Uterus (tissue), 2 donors: ENCODE data around the gene MCTP1.

ENCODE experiments used
- POLR2A ChIP-seq, 2 donors: fragments of 450-650 bp; IDR thresholded peaks; one replicate each; pipeline ENCODE4 v1.6.1; 2016; ENCODE audit warnings: antibody characterized with exemption in 2 of 2, mild to moderate bottlenecking in 1 of 2, moderate library complexity in 1 of 2
- TF ChIP-seq, protein P1 (sequence below), 4 experiments: fragments of 200-600 bp in 2 of 4; fragments of 450-650 bp in 2 of 4; sonication (generic) in 2 of 4; IDR thresholded peaks; one replicate each; pipeline ENCODE4 v1.5.1; 2016 to 2019; ENCODE audit warnings: antibody characterized with exemption in 4 of 4, mild to moderate bottlenecking in 2 of 4, moderate library complexity in 1 of 4

DNA sequence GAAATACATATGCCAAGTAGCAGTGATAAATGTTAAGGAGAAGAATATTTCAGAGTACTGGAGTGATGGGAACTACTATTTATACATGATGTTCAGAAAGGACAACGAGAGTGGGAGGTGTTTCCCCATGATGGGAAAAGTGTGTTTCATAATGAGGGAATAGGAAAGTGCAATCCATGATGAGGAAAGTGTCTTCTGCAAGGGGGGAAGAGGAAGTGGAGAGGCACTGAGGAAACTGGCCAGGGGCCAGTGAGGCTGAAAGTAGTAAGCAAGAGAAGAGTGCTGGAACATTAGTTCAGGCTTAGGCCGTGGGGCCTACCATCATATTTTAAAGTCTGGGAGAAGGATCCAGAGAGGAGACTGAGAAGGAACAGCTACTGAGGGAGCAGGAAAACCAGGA, 339.2 kb downstream of the MCTP1 start:
- TF ChIP-seq, protein P1, sequence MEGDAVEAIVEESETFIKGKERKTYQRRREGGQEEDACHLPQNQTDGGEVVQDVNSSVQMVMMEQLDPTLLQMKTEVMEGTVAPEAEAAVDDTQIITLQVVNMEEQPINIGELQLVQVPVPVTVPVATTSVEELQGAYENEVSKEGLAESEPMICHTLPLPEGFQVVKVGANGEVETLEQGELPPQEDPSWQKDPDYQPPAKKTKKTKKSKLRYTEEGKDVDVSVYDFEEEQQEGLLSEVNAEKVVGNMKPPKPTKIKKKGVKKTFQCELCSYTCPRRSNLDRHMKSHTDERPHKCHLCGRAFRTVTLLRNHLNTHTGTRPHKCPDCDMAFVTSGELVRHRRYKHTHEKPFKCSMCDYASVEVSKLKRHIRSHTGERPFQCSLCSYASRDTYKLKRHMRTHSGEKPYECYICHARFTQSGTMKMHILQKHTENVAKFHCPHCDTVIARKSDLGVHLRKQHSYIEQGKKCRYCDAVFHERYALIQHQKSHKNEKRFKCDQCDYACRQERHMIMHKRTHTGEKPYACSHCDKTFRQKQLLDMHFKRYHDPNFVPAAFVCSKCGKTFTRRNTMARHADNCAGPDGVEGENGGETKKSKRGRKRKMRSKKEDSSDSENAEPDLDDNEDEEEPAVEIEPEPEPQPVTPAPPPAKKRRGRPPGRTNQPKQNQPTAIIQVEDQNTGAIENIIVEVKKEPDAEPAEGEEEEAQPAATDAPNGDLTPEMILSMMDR (IDR thresholded peaks at IDR 0.05), result no peak
- TF ChIP-seq POLR2A (IDR thresholded peaks at IDR 0.05), result no peak
